SW480 (cell line): Measurements from ENCODE around the gene KCNA10.

ENCODE experiments used
- DNase-seq: peaks from one replicate; pipeline ENCODE4 v3.0.0-alpha.2; 2016; ENCODE audit warnings: low spot score

The KCNA10 gene

GRCh38 chr1:110519125-110519810, at the start of gene KCNA10:
Gene KCNA10, minus strand, starts transcription at chr1:110519175. Its CDS starts 388 bp downstream, at chr1:110518787.
- no peak for DNase-seq

- DNase-seq: no peak
Observed at GRCh38 chr1:110566836-110567235, 47.9 kb upstream of the KCNA10 start.

- no peak for DNase-seq
Observed at GRCh38 chr1:110565565-110565964, 46.6 kb upstream of the KCNA10 start.

- DNase-seq: no peak
Observed at GRCh38 chr1:110563089-110563488, 44.1 kb upstream of the KCNA10 start.

GRCh38 chr1:110561596-110561995, 42.6 kb upstream of the KCNA10 start:
- DNase-seq: no peak

GRCh38 chr1:110559157-110559556, 40.2 kb upstream of the KCNA10 start:
- no peak for DNase-seq

GRCh38 chr1:110557481-110557880, 38.5 kb upstream of the KCNA10 start:
- DNase-seq: no peak

GRCh38 chr1:110556471-110556807, 37.5 kb upstream of the KCNA10 start:
- DNase-seq: peak; percentile 39

- DNase-seq: no peak
Observed at GRCh38 chr1:110555807-110556470, 37.0 kb upstream of the KCNA10 start.

GRCh38 chr1:110554871-110555801, 36.2 kb upstream of the KCNA10 start:
- DNase-seq: peak; percentile 27

GRCh38 chr1:110551278-110551809, 32.4 kb upstream of the KCNA10 start:
- no peak for DNase-seq

GRCh38 chr1:110549831-110550230, 30.9 kb upstream of the KCNA10 start:
- no peak for DNase-seq

- peak; percentile 32 for DNase-seq
Observed at GRCh38 chr1:110548381-110548780, 29.4 kb upstream of the KCNA10 start.

- DNase-seq: no peak
Observed at GRCh38 chr1:110547017-110547416, 28.0 kb upstream of the KCNA10 start.

- DNase-seq: no peak
Observed at GRCh38 chr1:110545492-110545891, 26.5 kb upstream of the KCNA10 start.

- DNase-seq: no peak
Observed at GRCh38 chr1:110544753-110545152, 25.8 kb upstream of the KCNA10 start.

- DNase-seq: peak; percentile 20
Observed at GRCh38 chr1:110542725-110543124, 23.8 kb upstream of the KCNA10 start.

GRCh38 chr1:110541906-110542395, 23.0 kb upstream of the KCNA10 start:
- DNase-seq: no peak

GRCh38 chr1:110540891-110541685, 22.1 kb upstream of the KCNA10 start:
- DNase-seq: no peak

GRCh38 chr1:110538921-110539320, 19.9 kb upstream of the KCNA10 start:
- DNase-seq: no peak

- DNase-seq: no peak
Observed at GRCh38 chr1:110538075-110538474, 19.1 kb upstream of the KCNA10 start.
